GM19452 (cell line): ENCODE measurements around the gene NLGN4Y.
"Not testable (repeated sequence)": the region's sequence is repeated elsewhere in the genome, so short reads cannot be mapped to it uniquely, and the experiment has no call there.

Experiments
- ATAC-seq: cut with Tn5 transposase; IDR thresholded peaks from one replicate; pipeline ENCODE4 v1.9.1; 2021; ENCODE audit not compliant: unreplicated experiment

NLGN4Y gene

DNA sequence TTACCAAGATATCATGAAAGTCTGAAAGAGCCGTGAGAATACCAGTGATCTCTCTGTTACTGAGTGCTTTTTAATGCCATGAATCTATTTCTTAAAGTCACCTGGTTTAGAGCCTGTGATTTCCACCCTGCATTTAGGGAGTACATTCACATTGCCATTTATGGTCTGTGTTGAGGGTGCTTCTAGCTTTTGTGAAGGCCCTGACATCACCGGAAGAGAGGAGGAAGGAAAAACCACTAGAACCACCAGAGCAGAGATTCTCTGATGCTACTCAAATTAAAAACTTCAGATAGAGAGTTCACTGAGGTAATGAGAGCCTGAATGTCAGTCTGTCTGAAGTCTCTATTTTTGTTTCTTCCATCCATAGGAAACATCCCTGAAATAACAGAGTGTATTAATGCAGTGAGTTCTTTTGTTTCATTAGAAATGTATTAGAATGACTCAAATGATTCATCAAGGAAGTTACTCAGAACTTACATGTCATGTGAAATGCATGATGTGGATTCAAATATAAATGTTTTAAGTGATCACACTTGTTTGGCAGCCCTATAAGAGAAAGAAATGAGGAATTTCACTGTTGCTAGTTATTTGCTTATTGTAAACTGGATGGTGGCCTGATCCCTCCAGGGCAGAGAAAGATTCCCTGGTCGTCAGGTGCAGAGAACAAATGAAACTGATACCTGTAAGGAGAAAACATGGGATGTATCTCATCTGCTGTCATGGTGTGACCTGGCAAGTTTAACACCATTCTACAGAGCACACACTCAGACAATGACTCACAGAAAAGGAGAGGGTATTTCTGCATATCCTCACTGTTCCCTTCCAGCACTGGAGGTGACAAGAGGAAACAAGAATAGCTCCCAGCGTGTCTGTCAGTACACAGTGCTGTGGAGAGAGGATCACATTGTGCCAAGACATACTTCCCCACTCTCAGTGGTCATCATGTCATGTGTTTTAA, 310.1 kb downstream of the NLGN4Y start:
- peak; percentile 66 for ATAC-seq

DNA sequence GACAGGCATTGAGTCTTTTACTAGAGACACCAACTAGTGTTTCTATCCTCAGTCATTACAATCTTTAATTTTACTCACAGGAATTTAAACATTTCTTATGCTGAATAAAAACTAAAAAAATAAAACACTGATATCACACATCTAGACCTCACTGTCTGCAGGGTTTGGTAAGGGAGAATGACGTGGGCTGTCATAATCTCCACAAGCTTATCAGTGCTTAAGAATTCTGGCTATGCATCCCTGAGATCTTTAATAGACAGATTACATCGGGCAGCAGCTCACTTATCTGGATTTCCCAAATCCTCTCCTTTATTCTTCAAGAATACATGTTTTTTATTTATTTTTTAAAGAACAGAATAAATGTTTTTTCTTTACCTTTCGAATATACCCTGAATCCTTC, 313.1 kb downstream of the NLGN4Y start:
- ATAC-seq: no peak

DNA sequence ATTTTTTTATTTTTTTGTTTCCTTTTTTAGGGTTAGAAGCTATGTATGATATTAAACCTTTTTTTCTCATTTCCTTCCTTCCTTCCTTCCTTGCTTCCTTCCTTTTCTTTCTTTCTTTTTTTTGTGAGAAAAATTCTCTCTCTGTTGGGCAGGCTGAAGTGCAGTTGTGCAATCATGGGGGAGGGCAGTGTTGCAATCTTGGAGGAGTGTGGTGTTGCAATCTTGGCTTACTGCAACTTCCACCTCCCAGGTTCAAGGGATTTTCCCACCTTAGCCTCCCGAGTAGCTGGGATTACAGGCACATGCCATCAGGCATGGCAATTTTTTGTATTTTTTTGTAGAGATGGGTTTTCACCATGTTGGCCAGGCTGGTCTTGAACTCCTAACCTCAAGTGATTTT, 326.4 kb downstream of the NLGN4Y start:
- ATAC-seq: no peak

DNA sequence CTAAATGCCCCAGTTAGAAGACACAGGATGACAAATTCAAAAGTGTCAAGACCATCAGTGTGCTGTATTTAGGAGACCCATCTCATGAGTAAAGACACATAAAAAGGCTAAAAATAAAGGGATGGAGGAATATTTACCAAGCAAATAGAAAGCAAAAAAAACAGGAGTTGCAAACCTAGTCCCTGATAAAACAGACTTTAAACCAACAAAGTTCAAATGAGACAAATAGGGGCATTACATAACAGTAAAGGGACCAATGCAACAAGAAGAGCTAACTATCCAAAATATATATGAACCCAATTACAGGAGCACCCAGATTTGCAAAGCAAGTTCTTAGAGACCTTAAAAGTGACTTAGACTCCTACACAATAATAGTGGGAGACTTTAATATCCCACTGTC, 336.1 kb downstream of the NLGN4Y start:
- no peak for ATAC-seq

DNA sequence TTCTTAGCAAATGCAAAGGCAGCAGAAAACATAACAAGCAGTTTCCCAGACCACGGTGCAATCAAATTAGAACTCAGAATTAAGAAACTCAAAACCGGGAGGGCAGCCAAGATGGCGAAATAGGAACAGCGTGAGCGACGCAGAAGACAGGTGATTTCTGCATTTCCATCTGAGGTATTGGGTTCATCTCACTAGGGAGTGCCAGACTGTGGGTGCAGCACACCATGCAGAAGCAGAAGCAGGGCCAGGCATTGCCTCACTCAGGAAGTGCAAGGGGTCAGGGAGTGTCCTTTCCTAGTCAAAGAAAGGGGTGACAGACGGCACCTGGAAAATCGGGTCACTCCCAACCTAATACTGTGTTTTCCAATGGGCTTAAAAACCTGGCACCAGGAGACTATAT, 336.7 kb downstream of the NLGN4Y start:
- not testable (repeated sequence) for ATAC-seq

DNA sequence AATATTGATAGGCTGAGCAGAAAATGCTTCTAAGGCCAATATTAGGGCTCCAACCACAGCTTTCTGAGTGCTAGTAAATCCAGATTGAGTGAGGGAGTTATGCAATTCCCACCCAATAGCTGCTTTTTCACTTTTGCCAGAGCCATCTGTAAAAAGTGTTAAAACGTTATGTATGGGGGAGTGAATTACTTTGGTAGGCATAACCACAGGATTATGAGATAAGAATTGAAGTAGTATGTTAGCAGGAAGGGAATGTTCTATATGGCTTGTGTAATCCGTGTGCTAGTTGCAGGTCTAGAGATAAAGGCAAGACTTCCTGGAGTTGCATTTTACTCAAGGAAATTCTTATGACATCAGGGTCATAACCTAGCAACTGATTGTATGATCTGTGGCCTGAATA, 347.6 kb downstream of the NLGN4Y start:
- ATAC-seq: no peak
